Spleen (tissue), 11 donors: ENCODE data around the gene CAMTA2. TPM values are rescaled to one million over a fixed set of nuclear protein-coding genes. Genes with fewer than 3 reads are reported as not detected.
A peak's percentile ranks its signal among the peaks of the same experiment; 100 is the strongest.
"Not testable (repeated sequence)": the region's sequence is repeated elsewhere in the genome, so short reads cannot be mapped to it uniquely, and the experiment has no call there.

ENCODE experiments used
- DNase-seq: peaks from one replicate; pipeline ENCODE4 v3.0.0-alpha.2; 2020
- H3K27ac ChIP-seq, 8 donors: fragments of 200-600 bp; sonication (generic) in 7 of 8; 1 replicate in 4 of 8; 2 replicates in 4 of 8; pipeline versions ENCODE4 v1.5.0 to v1.8.0; 2016 to 2021; ENCODE audit warnings: inconsistent platforms in 4 of 8, mild to moderate bottlenecking in 4 of 8, moderate library complexity in 1 of 8
- H3K27me3 ChIP-seq, 7 donors: fragments of 200-600 bp; sonication (generic) in 6 of 7; replicated peaks in 1 of 7; 1 replicate in 4 of 7; 2 replicates in 3 of 7; pipeline versions ENCODE4 v1.5.0 to v1.8.0; 2016 to 2021; ENCODE audit warnings: inconsistent platforms in 3 of 7, mild to moderate bottlenecking in 1 of 7
- H3K36me3 ChIP-seq, 6 donors: fragments of 200-600 bp; sonication (generic) in 5 of 6; 1 replicate in 4 of 6; 2 replicates in 2 of 6; pipeline versions ENCODE4 v1.5.0 to v1.8.0; 2016 to 2021; ENCODE audit warnings: inconsistent platforms in 2 of 6
- H3K4me1 ChIP-seq, 6 donors: fragments of 200-600 bp; sonication (generic) in 5 of 6; 1 replicate in 3 of 6; 2 replicates in 3 of 6; pipeline versions ENCODE4 v1.5.0 to v1.8.0; 2016 to 2021; ENCODE audit warnings: inconsistent platforms in 3 of 6
- H3K4me3 ChIP-seq, 8 donors: fragments of 200-600 bp; sonication (generic) in 7 of 8; 1 replicate in 4 of 8; 2 replicates in 4 of 8; pipeline versions ENCODE4 v1.5.0 to v1.8.0; 2016 to 2021; ENCODE audit warnings: inconsistent platforms in 4 of 8, mild to moderate bottlenecking in 4 of 8, moderate library complexity in 2 of 8
- H3K9me3 ChIP-seq, 8 donors: fragments of 200-600 bp; sonication (generic) in 7 of 8; 1 replicate in 4 of 8; 2 replicates in 4 of 8; pipeline versions ENCODE4 v1.5.0 to v1.8.0; 2016 to 2021; ENCODE audit warnings: inconsistent platforms in 4 of 8
- CTCF ChIP-seq, 11 experiments: fragments of 200-600 bp in 7 of 11; fragments of 450-650 bp in 4 of 11; sonication (generic) in 4 of 11; IDR thresholded peaks in 8 of 11; conservative IDR thresholded peaks in 3 of 11; 1 replicate in 7 of 11; 2 replicates in 4 of 11; pipeline versions ENCODE4 v1.4.0 to v1.8.0; 2016 to 2021; ENCODE audit warnings: antibody characterized with exemption in 11 of 11, inconsistent platforms in 4 of 11, mild to moderate bottlenecking in 1 of 11
- POLR2A ChIP-seq, 3 donors: fragments of 450-650 bp; IDR thresholded peaks; one replicate each; pipeline ENCODE4 v1.5.1; 2017; ENCODE audit warnings: antibody characterized with exemption in 3 of 3, mild to moderate bottlenecking in 1 of 3
- POLR2AphosphoS5 ChIP-seq, 3 donors: sonication (generic); formaldehyde crosslinking; IDR thresholded peaks; one replicate each; pipeline ENCODE4 v1.5.1; 2017; ENCODE audit warnings: antibody characterized with exemption in 3 of 3
- WGBS, 5 donors: extraction: QIAGEN DNeasy Blood & Tissue Kit in 3 of 5; methylation state at CpG; one replicate each; pipeline versions ENCODE4 v1.1.5 to v1.1.7; 2013 to 2018; 5-methylcytosine and 5-hydroxymethylcytosine counted together
- intact Hi-C: fragments of 100-400 bp; cut with DNase I; formaldehyde crosslinking; loops from one replicate; pipeline ENCODE4 v1.15.0; 2023; ENCODE audit warnings: low total_unique reads
- polyA plus RNA-seq, 3 donors: library from polyadenylated mRNA; stranded (reverse); fragments of 200-250 nt; gene quantifications; one replicate each; pipeline ENCODE4 v1.2.1, GENCODE V29; 2013
- total RNA-seq, 7 donors: library from RNA; depleted of rRNA in 3 of 7; stranded (reverse); fragments of >200 nt in 3 of 7; fragmentation: NEBNext Ultra II Directional in 4 of 7; extraction: Animal tissue kit (Norgen Biotek cat#: 25700) in 4 of 7; gene quantifications; one replicate each; pipeline versions ENCODE4 v1.1.0 to v1.2.1, GENCODE V29; 2016 to 2021
- donor health status: healthy with polysubstance abuse.
- donor health status: DM: no; HTN: no; CAD: no; lungs with moderate emphysema.
- donor health status: DM: no; HTN: no; CAD: no.
- donor health status: Bipolar disorder and iron deficiency.
- donor health status: healthy.
- donor health status: DM: no; HTN: no; CAD: no.
- donor health status: DM: yes; HTN: yes; CAD: no.

Gene CAMTA2
- total and polyA plus RNA-seq, 10 donors: 21.3 to 79.8 (median 50.5) TPM

- no peak for DNase-seq
- Histone ChIP-seq H3K4me1 (peaks cover under 1 to 22% (median 8%) of the 10 kb centered on the region in 6 donors), H3K9me3 (no peaks in the 10 kb centered on the region), H3K4me3 (no peak overlapping the region), H3K27me3 (no peaks in the 10 kb centered on the region), H3K36me3 (peaks cover 0 to 4% (median 0%) of the 10 kb centered on the region in 6 donors), H3K27ac (no peak overlapping the region)
- intact Hi-C loops: no loop called here
- WGBS, 5 donors: 95 to 98% (median 97%) methylated on average over 18 of the region's 18 CpGs
- TF ChIP-seq POLR2A (IDR thresholded peaks at IDR 0.05) (no peak), POLR2AphosphoS5 (IDR thresholded peaks at IDR 0.05) (peak in 1 of 3 donors; percentile 23)
These were observed 58.6 kb downstream of the CAMTA2 start for GRCh38 chr17:4928881-4929280.

- H3K27ac ChIP-seq, H3K36me3 ChIP-seq, H3K4me3 ChIP-seq, H3K9me3 ChIP-seq, H3K27me3 ChIP-seq, intact Hi-C loops, H3K4me1 ChIP-seq, DNase-seq: not testable (repeated sequence)
- WGBS, 5 donors: 84 to 92% (median 90%) methylated on average over 24 of the region's 24 CpGs
These were observed 60.7 kb downstream of the CAMTA2 start for GRCh38 chr17:4926577-4927335.

- Histone ChIP-seq H3K4me1 (peaks cover 0 to 10% (median 0%) of the 10 kb centered on the region in 6 donors), H3K27me3 (no peaks in the 10 kb centered on the region), H3K4me3 (no peak overlapping the region), H3K36me3 (no peaks in the 10 kb centered on the region), H3K9me3 (no peaks in the 10 kb centered on the region), H3K27ac (no peak overlapping the region)
- intact Hi-C loops: no loop called here
- no peak for DNase-seq
- TF ChIP-seq POLR2A (IDR thresholded peaks at IDR 0.05) (no peak), CTCF (IDR thresholded peaks at IDR 0.05 in 8 of 11, conservative IDR thresholded peaks at IDR 0.05 in 3 of 11) (no peak), POLR2AphosphoS5 (IDR thresholded peaks at IDR 0.05) (no peak)
- WGBS, 5 donors: 90 to 99% (median 95%) methylated on average over 4 of the region's 4 CpGs
These were observed 66.2 kb downstream of the CAMTA2 start for GRCh38 chr17:4921320-4921719.

- no peak overlapping the region for H3K27ac ChIP-seq
- H3K4me1 ChIP-seq: peaks cover 0 to 10% (median 0%) of the 10 kb centered on the region in 6 donors
- 74 to 88% (median 83%) methylated on average over 10 of the region's 10 CpGs for WGBS, 5 donors
- no peaks in the 10 kb centered on the region for H3K9me3 ChIP-seq
- no peak for DNase-seq
- TF ChIP-seq POLR2A (IDR thresholded peaks at IDR 0.05): no peak
- no peak for TF ChIP-seq CTCF (IDR thresholded peaks at IDR 0.05 in 8 of 11, conservative IDR thresholded peaks at IDR 0.05 in 3 of 11)
- TF ChIP-seq POLR2AphosphoS5 (IDR thresholded peaks at IDR 0.05): no peak
- H3K4me3 ChIP-seq: no peak overlapping the region
- intact Hi-C loops: no loop called here
- H3K27me3 ChIP-seq: no peaks in the 10 kb centered on the region
- no peaks in the 10 kb centered on the region for H3K36me3 ChIP-seq
These were observed 67.0 kb downstream of the CAMTA2 start for GRCh38 chr17:4920351-4921048.

GRCh38 chr17:4919511-4920047 lies 67.9 kb downstream of the CAMTA2 start:
- H3K9me3 ChIP-seq: no peaks in the 10 kb centered on the region
- intact Hi-C loops: no loop called here
- H3K27me3 ChIP-seq: no peaks in the 10 kb centered on the region
- no peak overlapping the region for H3K4me3 ChIP-seq
- no peak for TF ChIP-seq POLR2A (IDR thresholded peaks at IDR 0.05)
- TF ChIP-seq CTCF (IDR thresholded peaks at IDR 0.05 in 8 of 11, conservative IDR thresholded peaks at IDR 0.05 in 3 of 11): no peak
- TF ChIP-seq POLR2AphosphoS5 (IDR thresholded peaks at IDR 0.05): no peak
- H3K36me3 ChIP-seq: no peaks in the 10 kb centered on the region
- H3K27ac ChIP-seq: no peak overlapping the region
- 74 to 84% (median 77%) methylated on average over 8 of the region's 8 CpGs for WGBS, 5 donors
- peaks cover 0 to 10% (median 0%) of the 10 kb centered on the region in 6 donors for H3K4me1 ChIP-seq
- no peak for DNase-seq
